CD4-positive, alpha-beta T cell treated with Interleukin-1 beta for 1 hour (primary cell): ENCODE results near the gene FAM107B.

Experiments
- DNase-seq, 2 donors: peaks; one replicate each; pipeline ENCODE4 v3.0.0-alpha.2; 2020 to 2022

The FAM107B gene

DNA sequence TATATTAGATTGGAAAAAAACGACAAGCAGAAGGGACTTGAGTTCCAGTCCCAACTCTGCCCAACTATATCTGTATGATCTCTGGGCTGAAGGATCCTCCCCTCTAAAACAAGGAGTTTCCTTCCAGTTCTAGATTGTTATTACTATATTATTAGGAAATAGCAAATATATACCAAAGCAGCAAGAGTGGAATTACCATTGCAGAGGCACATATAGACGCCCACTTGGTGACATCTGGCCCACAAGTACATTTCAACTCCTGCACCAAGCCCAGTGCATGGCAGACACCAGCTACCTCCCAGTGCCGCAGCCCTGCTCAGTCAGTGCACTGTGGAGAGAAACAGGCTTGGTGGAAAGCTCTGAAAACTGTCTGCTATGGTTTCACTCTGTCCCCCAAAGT, 201.9 kb downstream of the FAM107B start:
- no peak for DNase-seq

DNA sequence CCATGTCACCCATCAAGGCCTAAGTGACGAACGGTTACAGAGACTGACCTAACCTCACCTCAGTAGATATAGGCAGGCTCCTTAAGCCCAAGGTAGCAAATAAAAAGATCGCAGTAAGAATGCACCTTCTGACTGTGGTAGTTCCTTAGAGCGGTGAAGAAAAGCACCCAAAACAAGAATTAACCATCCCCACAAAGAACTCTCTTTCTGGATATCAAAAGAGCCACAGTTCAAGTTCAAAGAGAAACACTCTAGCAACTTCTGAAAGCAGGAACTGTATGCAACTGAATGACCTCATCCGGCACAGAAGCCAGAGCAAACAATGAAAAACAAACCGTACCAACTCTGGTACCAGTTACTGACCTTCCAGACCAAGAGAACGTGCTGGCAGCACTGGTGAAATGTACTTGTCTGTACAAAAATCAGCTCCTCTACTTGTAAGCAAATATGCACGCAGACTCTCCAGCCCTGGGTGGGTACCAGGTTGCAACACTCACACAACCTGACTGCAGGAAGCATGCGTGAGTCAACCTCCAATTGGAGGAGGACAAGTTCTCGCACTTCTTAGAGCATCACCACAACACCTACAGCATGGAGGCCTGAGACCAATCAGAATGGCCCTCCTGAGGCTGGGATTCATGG, 202.7 kb downstream of the FAM107B start:
- DNase-seq = peak; percentile 80 to 84

DNA sequence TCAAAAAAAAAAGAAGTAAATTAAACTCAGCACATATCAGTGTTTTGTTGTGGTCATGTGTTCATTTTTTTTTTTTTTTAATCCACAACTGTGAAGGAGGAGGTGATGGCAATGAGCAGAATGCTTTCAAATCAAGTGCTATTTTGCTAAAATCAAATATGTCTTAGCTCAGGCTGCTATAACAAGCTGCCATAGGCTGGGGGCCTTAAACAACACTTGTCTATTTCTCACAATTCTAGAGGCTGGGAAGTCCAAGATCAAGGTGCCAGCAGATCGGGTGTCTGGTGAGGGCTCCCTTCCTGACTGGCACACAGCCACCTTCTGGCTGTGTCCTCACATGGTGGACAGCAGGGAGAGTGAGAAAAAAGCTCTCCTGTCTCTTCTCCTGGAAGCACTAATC, 203.9 kb downstream of the FAM107B start:
- DNase-seq = peak in 1 of 2 donors; percentile 54

DNA sequence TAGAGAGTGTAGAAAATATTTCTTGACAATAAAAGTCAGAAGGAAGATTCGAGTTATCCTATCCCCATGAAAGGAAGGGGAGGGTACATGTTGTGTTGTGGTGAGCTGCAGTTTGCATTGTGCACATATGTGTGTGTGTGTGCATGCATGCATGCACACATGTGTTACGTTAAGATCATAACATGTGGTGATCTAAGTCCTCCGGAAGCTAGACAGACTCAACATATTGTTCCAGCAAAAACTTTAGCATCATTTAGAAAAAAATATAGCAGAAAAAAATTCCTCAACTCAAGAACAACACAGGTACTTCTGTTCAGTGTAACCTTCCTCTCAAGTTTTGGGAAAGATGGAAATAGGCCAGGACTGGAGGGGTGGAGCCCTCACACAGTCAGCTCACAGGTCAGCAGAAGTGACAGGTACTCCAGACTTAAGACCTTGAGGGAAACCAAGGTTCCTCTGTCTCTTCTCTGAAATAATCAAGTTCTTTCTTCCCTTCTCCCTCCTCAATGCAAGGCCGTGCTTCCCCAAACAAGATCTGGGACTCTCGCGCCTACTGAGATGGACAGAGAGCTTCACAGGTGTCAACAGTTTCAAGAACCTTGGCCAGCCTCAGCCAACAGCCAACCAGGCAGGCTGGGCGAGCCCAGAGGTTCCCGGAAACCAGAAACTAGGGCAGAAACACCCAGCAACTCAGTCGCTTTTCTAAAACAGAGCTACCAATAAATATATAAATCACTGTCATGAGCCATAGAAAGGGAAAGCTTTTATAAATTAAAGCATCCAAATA, 205.2 kb downstream of the FAM107B start:
- peak; percentile 63 to 71 for DNase-seq

DNA sequence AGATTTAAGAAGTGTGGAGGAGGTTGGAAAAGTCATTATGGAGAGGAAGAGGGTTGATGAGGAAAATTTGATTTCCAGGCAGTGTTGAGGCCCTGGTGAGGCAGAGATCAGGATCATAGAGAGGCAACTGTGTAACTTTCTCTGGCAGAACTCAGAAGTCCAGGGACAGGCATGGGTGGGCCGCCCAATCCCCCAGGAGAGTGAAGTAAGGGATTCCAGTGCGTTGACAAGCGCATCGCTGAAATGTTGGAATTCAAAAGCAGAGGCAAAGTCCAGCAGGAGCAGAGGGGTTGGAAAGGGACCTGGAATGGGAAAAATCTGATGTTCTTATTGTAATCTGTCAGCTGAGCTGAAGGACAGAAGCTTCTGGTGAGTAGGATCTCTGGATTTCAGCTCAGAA, 207.3 kb downstream of the FAM107B start:
- DNase-seq = no peak

DNA sequence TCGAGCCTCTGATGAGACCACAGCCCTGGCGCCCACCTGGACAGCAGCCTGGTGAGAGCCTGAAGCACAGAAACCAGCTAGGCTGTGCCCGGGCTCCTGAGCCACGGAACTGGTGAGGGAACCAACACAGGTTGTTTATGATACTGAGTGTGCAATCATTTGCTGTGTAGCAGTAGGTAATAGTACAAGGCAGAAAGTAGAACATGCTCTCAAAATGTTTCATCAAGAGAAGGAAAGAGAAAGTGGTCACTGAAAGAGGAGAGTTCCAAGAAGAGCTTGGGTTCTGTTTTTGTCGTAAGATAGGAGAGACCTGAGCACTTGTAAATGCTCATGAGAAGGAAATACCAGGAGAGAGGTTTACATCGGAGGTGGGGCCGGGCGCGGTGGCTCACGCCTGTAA, 208.2 kb downstream of the FAM107B start:
- DNase-seq = no peak

DNA sequence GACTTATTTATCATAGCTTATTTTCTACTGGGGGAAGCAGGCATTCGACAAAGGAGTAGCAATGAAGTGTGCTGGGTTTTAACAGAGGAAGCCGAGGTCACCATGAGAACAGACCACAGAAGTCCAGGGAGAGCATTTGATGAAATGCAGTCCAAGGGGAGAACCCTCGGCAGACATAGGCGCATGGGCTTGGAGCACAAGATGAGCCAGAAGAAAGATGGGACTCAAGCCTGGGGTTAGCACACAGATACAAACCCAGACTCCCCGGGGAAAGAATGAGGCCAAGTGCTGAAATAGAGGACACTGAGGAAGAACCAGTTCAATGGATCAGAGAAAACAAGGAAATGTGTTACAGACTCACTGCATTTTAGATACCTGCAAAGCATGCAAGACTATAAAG, 209.5 kb downstream of the FAM107B start:
- DNase-seq = no peak

DNA sequence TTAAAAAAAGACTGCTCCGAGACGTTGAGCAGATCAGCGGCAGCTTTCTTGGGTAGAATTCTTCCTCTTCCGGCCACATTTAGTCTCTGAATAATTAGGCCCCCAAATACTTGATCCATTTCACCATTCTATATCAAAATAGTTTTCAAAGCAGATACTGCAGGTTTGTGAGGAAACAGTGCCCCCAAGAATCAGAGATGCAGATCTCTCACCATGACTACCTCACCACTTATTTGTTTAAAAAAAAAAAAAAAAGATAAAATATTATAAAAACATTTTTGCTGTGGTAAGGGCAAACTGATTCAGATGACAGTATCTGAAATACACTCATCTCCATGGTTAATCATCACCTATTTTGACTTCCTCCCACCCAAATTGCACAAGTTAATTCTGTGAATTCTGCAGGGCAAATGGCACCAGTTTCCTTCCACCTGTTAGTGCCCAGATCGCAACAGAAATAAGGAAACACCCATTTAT, 210.4 kb downstream of the FAM107B start:
- DNase-seq = peak; percentile 51 to 79

DNA sequence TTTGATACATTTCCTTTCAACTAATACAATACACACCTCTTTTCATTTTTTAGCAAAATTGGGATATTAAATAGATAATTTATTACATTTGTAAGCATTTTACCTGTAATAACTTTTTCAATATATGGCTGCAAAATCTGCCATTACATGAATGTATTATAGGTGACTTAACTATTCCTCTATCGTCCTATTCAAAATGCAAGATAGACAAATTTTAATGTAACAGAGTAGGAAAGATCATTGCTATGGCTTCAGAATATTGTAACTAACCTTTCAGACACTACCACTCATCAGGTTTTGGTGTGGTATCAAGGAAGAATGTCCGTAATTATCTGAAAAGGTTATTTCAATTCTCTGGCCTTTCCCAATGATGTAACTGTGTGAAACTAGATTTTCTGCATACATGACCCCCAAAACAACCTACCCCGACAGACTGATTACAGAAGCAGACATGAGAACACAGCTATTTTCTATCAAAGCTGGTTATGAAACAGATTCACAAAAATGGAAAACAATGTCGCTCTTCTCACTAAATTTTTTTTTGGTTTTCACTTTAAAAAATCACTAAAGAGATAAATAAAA, 211.2 kb downstream of the FAM107B start:
- DNase-seq = no peak

DNA sequence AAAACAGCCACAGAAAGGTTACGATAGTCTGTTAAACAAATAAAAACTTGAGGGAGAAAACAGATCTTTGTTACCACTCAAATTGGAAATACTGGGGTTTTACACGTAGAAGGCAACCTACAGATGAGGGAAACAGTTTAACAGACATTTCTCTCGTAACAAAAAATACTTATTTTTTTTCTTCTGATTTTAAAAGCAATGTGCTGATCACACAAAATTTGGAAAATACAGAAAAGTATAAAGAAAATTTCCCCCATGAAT, 211.7 kb downstream of the FAM107B start:
- DNase-seq = no peak

DNA sequence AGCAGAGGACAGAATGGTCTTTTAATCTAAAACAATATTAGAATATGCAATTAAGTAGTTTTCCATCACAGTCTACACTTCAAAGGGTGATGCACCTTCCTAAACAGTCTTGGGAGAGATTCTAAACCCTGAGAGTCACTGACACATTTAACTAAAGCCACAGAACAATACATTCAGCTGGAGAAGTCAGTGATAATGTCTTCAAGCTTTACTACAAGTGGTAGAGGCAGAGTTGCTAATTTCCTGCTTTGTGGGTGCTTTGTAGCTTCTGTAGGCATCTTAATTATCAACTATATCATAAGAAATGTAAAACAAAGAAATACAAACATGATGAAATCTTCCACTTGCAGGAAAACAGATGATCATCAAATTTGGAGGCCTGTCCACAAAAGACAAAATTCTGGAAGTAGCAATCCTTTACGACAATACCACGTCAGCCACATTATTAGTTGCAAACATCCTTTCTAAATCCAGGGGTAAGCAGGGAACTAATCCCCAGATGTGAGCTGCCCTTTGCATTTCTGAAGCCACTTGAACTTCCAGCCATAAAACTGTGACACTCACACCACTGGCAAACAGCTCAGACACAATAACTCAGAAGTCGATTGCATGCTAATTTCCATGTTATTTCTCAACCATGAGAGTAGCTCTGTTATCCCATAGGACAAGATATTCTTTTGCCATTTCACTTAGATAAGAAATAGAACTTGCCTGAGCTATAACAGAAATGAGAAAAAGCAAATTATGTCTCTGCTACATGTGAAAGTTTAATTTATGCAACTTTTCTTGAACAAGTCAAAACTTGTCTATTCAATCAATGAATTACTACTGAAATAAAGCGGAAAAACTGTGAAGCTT, 212.2 kb downstream of the FAM107B start:
- no peak for DNase-seq

DNA sequence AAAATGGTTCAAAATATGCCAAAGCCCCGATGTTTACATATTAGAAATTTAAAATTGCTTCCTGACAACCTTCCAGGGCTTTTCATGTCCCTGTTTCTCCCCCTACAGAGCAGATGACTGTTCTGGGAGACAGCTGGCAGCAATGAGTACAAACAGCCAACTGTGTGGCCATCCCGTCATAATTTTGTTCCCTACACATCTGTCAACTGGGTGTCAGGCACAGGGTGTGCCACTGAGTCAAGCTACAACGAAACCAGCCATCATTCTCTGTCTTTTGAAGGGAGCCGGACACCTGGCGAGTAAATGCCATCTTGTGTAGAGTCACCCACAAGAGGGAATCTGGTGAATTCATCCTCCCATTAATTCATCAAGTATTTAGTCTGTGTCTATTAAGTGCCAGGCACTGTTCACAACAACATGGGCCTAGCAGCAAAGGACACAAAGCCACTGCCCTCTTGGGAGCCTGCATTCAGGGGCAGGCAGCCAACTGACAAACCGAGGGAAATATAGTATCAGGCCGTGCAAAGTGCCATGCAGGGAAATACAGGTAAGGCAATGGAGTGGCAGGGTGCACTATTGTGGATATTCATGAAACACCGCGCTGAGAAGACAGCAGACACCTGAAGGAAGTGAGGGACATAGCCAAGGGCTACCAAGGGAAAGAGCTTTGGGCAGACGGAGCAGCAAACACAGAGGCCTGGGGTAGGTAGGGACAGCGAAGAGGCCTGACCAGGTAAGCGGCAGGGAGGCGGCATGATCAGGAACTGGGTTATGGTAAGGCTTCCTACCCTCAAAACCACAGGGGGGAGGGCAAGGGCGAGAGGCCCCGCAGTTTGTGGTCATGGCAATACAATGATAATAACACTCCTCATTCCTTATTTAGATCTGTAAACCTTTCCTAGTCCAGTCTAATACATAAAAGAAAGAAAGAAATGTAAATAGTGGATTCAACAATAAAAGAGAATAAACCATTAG, 213.6 kb downstream of the FAM107B start:
- DNase-seq = peak; percentile 64 to 73

DNA sequence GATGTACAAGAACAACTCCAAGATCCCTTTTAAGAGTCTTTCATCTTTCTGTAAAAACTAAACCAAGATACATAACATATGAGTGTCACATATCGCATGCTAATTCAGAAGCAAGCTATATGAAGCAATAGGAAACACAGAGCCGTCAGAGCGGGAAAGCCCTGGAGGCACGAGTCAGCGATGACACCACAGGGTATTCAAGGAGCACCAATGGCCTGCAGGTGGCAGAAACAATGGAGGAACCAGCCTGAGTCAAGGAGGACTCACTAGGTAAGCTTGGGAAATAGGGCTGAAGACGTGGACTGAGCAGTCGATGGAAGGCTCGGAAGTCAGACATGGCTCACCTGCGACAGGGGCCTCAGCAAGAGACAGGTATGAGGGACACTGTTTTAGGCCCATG, 214.4 kb downstream of the FAM107B start:
- DNase-seq = peak; percentile 75 to 78

DNA sequence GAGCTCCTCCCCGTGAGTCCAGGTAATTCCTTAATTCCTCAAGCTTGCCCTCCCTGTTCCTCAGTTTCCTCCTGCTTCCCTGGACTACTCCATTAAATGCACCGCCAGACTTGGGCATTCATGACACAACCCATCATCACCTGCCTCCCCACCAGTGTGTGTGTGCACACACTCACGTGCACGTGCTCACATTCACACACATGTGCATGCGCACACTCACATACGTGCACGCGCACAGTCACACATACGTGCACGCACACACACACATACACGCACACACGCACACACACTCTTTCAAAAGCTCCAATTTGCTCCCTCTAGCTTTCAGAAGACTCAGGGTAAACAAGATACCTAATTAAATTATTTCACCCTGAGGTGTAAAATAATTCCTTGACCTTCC, 216.7 kb downstream of the FAM107B start:
- DNase-seq = no peak

DNA sequence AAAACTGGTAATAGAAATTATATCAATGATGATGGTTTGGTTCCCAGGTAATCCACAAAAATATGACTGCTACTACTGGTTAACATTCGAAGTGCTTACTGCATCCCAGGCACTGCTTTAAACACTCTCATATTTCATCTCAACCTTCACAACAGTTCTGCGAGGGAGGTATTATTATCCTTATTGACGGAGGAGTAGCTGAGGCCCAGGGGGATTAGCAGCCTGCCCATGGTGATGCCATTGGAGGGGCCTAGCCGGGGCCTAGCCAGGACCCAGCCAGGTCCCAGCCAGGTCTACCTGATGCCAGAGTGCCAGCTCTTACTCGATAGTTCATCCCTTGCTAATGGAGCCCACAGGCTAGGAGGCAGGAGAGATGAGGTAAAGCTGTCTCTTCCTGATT, 217.1 kb downstream of the FAM107B start:
- DNase-seq = no peak

DNA sequence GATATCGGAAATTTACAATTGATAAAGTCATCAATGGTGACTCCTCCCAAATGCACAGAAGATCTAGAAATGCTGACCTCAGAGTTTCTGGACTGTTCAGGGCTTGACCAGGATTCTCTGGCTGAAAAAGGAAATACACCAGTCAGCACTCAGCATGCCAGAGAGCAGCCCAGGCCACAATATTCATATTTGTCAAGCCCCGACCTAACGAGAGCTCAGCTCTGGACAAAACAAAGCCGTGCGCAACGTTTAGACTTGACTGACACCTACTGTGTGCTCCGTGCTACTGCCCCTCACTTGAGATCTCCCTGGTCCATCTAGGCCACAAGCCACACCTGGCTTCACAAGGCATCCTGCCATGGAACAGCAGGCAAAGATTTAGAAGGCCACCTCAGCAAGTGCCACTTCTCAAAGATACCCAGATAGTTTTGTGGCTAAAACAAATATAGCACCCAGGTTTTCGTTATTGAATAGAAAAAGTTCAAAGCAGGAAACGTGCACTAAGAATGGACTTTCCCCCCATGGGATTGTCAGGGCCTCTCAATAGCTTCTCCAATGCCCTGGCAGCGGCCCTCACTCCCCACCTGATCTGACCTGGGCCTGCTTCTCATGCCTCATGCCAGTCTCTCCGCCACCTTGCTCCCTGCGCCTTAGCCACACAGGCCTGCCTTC, 218.3 kb downstream of the FAM107B start:
- DNase-seq = peak; percentile 64 to 71

DNA sequence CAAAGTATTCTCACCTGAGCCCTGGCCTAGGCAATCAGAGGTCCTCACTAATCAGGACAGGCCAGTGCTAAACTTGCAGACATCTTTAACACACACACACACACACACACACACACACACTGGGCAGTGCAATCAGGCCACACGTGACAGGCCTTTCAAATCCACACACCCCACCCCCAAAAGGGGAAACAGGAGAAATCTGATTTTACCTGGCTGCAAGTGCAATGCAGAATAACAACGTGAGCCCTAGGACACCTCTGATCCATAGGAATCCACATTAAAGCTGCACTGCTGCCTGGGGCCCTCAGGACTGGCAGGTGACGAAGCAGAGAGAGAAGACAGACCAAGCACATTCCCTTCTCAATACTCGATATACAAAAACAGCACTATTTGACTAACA, 218.9 kb downstream of the FAM107B start:
- no peak for DNase-seq

DNA sequence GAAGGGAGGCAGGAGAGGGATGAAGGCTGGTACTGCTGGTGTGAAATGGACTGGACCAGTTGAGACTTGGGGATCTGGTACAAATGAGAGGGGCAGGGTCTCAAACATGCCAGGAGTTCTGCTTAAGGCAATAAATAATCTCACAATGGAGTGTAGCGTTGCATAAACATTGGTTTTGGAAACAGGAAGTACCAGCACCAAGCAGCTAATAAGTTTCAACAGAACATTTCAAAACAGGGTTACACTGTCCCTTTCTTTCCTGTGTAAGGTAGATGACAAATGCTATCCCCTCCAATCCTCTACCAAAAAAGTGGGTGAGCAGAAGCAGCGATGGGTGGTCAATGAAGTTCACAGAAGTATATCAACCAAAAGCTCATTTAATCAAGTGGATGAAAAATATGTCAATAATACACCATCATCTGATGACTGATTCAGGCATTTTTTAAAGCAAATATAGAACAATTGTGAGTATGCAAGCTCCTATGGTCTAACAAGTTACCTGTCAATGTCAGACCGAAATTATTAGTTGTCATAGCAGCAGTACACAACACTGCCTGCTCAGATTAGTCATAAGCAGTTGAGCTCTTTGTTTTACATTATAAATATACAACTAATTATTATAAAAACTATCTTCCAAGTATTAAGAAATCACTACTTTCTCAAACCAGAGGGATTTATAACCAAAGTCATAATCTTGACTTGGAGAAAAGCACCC, 220.0 kb downstream of the FAM107B start:
- no peak for DNase-seq

DNA sequence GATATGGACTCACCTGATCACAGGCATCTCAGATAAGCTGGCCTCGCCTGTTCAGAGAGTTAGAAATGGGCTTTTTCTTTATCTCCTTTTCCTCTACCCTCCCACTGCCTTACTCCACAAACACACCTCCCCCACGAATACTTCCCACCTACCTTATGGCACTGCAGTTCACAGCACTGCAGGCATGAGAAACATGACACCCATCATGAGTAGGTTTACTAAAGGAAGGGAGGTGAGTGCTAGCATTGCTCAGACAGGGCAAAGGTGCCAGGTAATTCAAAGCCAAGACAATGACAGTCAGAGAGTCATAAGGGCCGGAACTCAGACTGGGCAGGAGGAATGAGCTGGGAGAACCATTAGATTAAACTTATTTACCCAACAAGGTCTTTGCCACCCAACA, 220.6 kb downstream of the FAM107B start:
- no peak for DNase-seq

DNA sequence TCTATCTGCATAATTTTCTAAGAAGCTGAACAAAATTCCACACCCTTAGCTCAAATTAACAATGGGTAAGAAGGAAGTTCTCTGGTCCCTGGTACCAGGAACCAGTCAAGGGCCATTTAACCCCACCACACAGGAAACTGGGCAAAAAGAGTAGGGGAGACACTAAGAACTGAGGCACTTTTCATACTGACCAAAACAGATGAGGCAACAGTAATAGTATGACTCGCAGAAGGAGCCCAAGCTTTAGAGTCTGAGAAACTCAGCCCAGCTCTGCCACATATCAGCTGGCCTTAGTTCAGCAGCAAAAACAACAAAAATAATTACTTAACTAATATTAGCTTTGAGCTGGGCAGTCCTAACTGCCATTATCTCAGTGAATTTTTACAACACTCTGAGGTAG, 221.2 kb downstream of the FAM107B start:
- no peak for DNase-seq

DNA sequence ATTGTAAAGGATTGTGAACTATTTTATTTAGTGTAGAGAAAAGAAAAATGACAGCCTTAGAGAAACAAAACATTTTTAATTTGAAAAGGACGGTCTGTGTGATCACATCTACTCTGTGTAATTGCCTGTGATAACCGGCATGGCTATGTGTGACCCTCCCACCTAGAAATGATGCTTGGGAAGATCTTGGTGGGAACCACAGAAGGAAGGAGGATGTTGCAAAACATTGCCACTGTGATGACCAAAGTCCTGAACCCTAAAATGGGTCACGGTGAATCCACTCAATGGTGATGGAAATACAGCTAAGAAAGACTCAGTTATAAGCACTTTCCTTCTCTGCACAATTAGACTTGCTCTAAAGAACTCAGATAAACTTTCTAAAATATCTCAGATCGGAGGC, 222.7 kb downstream of the FAM107B start:
- DNase-seq = no peak
